Adipocyte (in vitro differentiated cells): ENCODE measurements around the gene FRK.
"Not testable (repeated sequence)": the region's sequence is repeated elsewhere in the genome, so short reads cannot be mapped to it uniquely, and the experiment has no call there.

Source experiments
- DNase-seq: peaks from one replicate; pipeline ENCODE4 v3.0.0-alpha.2; 2015; ENCODE audit warnings: low read depth
- H3K27me3 ChIP-seq: replicated peaks from 2 replicates; pipeline ENCODE4 v1.7.0; 2013; ENCODE audit warnings: mild to moderate bottlenecking, low read length, moderate library complexity; ENCODE audit not compliant: control insufficient read depth, insufficient read depth
- H3K36me3 ChIP-seq: 2 replicates; pipeline ENCODE4 v1.7.0; 2013; ENCODE audit warnings: low read length, mild to moderate bottlenecking, moderate library complexity; ENCODE audit not compliant: control insufficient read depth, insufficient read depth, severe bottlenecking
- H3K4me1 ChIP-seq: 2 replicates; pipeline ENCODE4 v1.7.0; 2013; ENCODE audit warnings: mild to moderate bottlenecking, low read length, moderate library complexity; ENCODE audit not compliant: control insufficient read depth, insufficient read depth
- H3K4me3 ChIP-seq: 2 replicates; pipeline ENCODE4 v1.7.0; 2013; ENCODE audit warnings: mild to moderate bottlenecking, low read length, moderate library complexity
- H3K9ac ChIP-seq: 2 replicates; pipeline ENCODE4 v1.7.0; 2013; ENCODE audit warnings: mild to moderate bottlenecking, low read length, moderate library complexity
- H3K9me3 ChIP-seq: 2 replicates; pipeline ENCODE4 v1.7.0; 2013; ENCODE audit warnings: mild to moderate bottlenecking, low read length, moderate library complexity; ENCODE audit not compliant: control insufficient read depth

Gene FRK

DNA sequence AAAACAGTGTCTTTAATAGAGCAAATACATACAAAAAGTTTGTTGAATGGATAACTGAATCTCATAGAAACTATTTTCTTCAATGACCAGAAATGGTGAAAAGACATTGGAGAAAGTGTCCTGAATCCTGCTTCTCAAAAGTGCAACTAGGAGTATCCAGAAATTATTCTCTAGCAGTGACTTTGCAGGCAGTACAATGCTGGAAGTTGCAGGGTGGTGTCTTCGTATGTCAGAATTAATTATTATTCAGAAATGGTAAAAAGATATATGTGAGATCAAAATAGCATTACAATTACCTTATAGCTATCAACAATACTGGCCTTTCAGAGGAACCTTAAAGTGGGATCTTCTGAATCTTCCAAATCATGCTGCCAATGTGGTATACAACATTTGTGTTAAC, 10.0 kb downstream of the FRK start:
- no peak overlapping the region for H3K4me3 ChIP-seq
- H3K36me3 ChIP-seq = no peaks in the 10 kb centered on the region
- DNase-seq = no peak
- H3K9me3 ChIP-seq = no peaks in the 10 kb centered on the region
- no peaks in the 10 kb centered on the region for H3K27me3 ChIP-seq
- H3K9ac ChIP-seq = no peak overlapping the region
- H3K4me1 ChIP-seq = no peaks in the 10 kb centered on the region

DNA sequence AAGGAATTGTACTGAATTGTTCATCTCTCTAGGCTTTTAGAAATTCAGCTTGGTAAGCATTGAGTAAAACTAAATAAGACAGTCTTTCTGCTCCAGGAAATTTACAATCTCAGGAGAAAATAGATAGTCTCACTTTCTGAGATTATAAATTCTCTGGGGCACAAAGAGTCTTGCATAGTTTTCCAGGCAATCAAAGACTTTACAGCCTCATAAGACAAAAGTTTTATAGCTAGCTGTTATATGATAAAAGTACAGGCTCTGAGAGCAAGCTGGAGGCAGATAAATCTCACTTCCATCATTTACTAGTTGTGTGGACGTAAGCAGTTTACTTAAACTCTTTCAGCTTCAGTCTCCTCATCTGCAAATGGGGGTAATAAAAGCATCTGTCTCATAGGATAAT, 11.4 kb downstream of the FRK start:
- Histone ChIP-seq H3K9me3 (no peaks in the 10 kb centered on the region), H3K27me3 (no peaks in the 10 kb centered on the region), H3K9ac (no peak overlapping the region), H3K4me1 (no peaks in the 10 kb centered on the region), H3K36me3 (no peaks in the 10 kb centered on the region), H3K4me3 (no peak overlapping the region)
- no peak for DNase-seq

DNA sequence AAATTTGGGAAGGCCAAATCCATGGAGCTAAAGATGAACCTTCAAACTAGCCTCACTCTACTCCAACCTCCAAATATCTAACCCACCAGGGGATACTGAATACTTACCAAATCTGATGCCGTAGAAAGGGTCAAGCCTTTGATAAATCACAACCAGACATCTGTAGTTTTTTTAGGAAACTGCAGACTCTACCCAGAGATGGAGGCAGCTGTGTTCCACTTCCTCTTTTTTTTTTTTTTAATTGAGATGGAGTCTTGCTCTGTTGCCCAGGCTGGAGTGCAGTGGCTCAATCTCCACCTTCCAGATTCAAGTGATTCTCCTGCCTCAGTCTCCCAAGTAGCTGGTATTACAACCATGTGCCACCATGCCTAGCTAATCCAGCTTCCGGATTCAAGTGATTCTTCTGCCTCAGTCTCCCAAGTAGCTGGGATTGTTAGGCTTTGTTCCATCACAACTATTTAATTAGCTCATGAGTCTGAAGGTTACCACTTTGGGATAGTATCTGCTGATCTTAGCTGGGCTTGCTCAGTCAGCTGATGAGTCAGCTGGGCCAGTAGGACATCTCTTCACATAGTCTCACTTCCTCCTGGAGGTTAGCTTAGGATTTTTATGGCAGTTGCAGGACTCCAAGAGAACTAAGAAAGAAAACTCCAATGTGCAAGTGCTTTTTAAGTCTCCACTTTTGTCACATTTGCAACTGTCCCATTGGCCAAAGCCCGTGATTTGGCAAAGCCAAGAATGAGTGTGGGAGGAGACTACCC, 13.3 kb downstream of the FRK start:
- Histone ChIP-seq H3K4me1 (no peaks in the 10 kb centered on the region), H3K27me3 (no peaks in the 10 kb centered on the region), H3K9ac (no peak overlapping the region), H3K4me3 (no peak overlapping the region), H3K9me3 (peaks cover 4% of the 10 kb centered on the region), H3K36me3 (no peaks in the 10 kb centered on the region)
- DNase-seq = no peak

GRCh38 chr6:116046737-116047136, 14.0 kb downstream of the FRK start:
- DNase-seq = no peak
- Histone ChIP-seq H3K27me3 (no peaks in the 10 kb centered on the region), H3K9ac (no peak overlapping the region), H3K36me3 (no peaks in the 10 kb centered on the region), H3K9me3 (peaks cover 6% of the 10 kb centered on the region), H3K4me1 (no peaks in the 10 kb centered on the region), H3K4me3 (no peak overlapping the region)

GRCh38 chr6:116046272-116046671, 14.4 kb downstream of the FRK start:
- not testable (repeated sequence) for H3K4me1 ChIP-seq, H3K27me3 ChIP-seq, H3K4me3 ChIP-seq, H3K36me3 ChIP-seq, H3K9me3 ChIP-seq, H3K9ac ChIP-seq, DNase-seq

DNA sequence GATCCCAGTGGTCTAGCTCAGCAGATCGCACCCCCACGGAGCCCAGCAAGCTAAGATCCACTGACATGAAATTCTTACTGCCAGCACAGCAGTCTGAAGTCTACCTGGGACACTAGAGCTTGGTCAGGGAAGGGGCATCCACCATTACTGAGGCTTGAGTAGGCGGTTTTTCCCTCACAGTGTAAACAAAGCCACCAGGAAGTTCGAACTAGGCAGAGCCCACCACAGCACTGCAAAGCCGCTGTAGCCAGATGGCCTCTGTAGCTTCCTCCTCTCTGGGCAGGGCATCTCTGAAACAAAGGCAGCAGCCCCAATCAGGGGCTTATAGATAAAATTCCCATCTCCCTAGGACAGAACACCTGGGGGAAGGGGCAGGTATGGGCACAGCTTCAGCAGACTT, 18.8 kb downstream of the FRK start:
- no peaks in the 10 kb centered on the region for H3K27me3 ChIP-seq
- no peaks in the 10 kb centered on the region for H3K4me1 ChIP-seq
- H3K4me3 ChIP-seq = no peak overlapping the region
- no peak overlapping the region for H3K9ac ChIP-seq
- H3K9me3 ChIP-seq = peaks cover 6% of the 10 kb centered on the region
- H3K36me3 ChIP-seq = no peaks in the 10 kb centered on the region
- DNase-seq = no peak

DNA sequence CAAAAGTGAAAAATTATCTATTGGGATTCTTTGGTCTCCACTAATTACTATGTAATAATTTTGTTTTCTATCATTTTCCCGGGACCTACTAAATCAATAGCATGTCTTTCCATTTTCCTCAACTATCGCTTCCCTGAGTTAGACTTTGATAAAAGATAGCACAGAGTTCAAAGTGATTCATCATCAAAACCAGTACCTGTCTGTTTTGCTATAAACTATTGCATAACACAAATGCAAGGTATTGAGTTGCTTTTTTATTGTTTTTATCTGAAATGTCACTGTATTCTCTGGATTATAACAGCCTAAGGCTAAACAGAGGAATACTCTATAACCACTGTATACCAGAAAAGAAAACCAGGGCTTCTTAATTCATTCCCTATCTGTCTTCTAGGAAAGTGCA, 19.7 kb downstream of the FRK start:
- no peak overlapping the region for H3K9ac ChIP-seq

DNA sequence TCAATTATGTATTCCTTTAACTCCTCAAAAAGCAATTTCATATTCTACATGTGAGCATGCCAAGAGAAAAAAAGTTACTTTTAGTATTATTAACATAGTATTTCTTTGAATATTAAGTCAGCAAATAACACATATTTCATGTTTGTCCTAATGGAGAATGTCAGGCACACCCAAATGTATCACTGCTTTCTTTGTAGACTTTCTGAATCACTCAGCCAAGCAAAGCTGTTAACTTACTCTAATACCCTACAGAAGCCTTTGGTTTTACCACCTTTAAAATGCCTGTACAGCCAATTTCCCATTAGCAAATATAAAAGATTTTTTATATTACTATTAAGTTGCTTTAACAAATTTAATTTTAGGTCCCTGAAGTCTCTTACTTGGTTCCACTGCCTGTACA, 23.8 kb downstream of the FRK start:
- Histone ChIP-seq H3K4me1 (peaks cover 13% of the 10 kb centered on the region), H3K9me3 (no peaks in the 10 kb centered on the region), H3K36me3 (no peaks in the 10 kb centered on the region), H3K27me3 (no peaks in the 10 kb centered on the region), H3K4me3 (no peak overlapping the region), H3K9ac (no peak overlapping the region)
- DNase-seq = no peak

More for the DNA sequence above, 19.7 kb downstream of the FRK start:
- DNase-seq = no peak
- Histone ChIP-seq H3K4me3 (no peak overlapping the region), H3K27me3 (no peaks in the 10 kb centered on the region), H3K9me3 (peaks cover 6% of the 10 kb centered on the region), H3K36me3 (no peaks in the 10 kb centered on the region), H3K4me1 (peaks cover 2% of the 10 kb centered on the region)

- no peaks in the 10 kb centered on the region for H3K9me3 ChIP-seq
- H3K27me3 ChIP-seq = no peaks in the 10 kb centered on the region
- H3K4me3 ChIP-seq = no peak overlapping the region
- H3K9ac ChIP-seq = no peak overlapping the region
- peaks cover 13% of the 10 kb centered on the region for H3K4me1 ChIP-seq
- no peak for DNase-seq
- H3K36me3 ChIP-seq = no peaks in the 10 kb centered on the region
Observed at GRCh38 chr6:116036075-116036773, 24.5 kb downstream of the FRK start.

DNA sequence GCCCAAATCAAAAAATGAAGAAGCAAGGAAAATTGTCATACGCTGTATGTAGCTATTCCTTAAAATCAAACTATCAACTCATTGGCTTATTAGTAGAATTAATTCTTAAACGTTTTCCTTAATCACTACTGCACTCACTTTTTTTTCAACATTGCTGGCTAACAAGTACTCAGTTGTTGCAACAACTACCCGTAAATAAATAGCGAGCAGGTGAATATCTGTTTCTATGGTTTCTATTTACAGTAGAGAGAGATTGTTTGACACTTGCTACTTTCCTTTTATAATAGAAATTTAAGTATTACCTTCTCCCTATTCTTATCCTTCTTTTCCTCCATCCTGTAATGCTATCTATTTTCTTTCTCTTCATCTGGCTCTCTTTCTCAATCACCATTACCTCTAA, 25.1 kb downstream of the FRK start:
- Histone ChIP-seq H3K9me3 (no peaks in the 10 kb centered on the region), H3K27me3 (no peaks in the 10 kb centered on the region), H3K4me3 (no peak overlapping the region), H3K36me3 (no peaks in the 10 kb centered on the region), H3K4me1 (peaks cover 19% of the 10 kb centered on the region), H3K9ac (no peak overlapping the region)
- DNase-seq = no peak

GRCh38 chr6:116034327-116034726, 26.4 kb downstream of the FRK start:
- Histone ChIP-seq H3K9me3 (no peaks in the 10 kb centered on the region), H3K36me3 (no peaks in the 10 kb centered on the region), H3K27me3 (no peaks in the 10 kb centered on the region), H3K9ac (peak overlapping the region; percentile 43), H3K4me1 (peaks cover 23% of the 10 kb centered on the region), H3K4me3 (peak overlapping the region; percentile 38)
- peak; percentile 75 for DNase-seq
